ENCODE results near the gene IDH3G. TPM values are rescaled to one million over a fixed set of nuclear protein-coding genes. Genes with fewer than 3 reads are reported as not detected.
"Not testable (repeated sequence)": the region's sequence is repeated elsewhere in the genome, so short reads cannot be mapped to it uniquely, and the experiment has no call there.

IDH3G gene
- total RNA-seq, 1 experiment from 2014 or later = 71.2 TPM

DNA sequence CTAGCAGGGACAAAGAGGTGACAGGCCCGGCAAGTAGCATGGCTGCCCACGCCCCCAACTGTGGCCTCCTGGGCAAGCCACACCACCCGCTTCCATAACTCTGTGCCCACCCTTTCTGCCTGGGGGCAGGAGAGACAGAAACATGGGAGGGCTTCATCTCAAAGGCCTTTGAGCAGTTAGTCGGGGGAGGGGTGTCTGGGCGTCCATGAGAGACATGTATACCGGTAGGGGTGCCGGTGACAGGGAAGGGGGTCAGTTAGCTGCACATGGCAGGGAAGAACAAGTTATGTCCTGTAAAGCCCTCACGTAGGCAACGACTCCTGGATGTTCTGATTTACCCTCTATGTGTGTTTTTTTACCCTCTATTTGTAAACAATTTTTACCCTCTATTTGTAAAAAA is 26.9 kb upstream of the IDH3G start:
- Mint-ChIP-seq H3K27me3 (ENCODE audit: unreplicated experiment) (peaks cover 76% of the 10 kb centered on the region), H3K27ac (ENCODE audit: unreplicated experiment) (no peak overlapping the region)

DNA sequence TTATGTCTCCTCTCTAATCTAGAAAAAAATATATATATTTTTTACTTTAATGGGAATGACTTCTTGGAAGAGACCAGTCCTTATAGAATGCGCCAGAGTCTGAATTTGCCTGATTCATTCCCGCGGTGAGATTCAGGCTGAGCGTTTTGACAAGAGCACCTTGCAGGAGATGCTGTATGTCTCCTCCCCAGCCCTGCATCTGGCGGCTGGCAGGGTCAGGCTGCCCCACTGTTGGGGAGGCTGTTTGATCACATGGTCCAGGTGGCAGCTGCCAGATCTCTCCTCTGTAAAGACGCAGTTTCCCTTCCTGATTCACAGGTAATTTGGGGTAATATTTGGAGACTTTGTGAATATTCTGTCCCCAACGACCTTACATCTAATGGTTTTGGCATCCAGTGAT is 26.4 kb upstream of the IDH3G start:
- Mint-ChIP-seq H3K27me3 (ENCODE audit: unreplicated experiment) (peaks cover 71% of the 10 kb centered on the region), H3K4me1 (ENCODE audit: low read depth, unreplicated experiment) (no peaks in the 10 kb centered on the region), H3K9me3 (ENCODE audit: low read depth, unreplicated experiment) (no peaks in the 10 kb centered on the region), H3K4me3 (ENCODE audit: low read depth, unreplicated experiment) (no peak overlapping the region), H3K36me3 (ENCODE audit: insufficient read depth, unreplicated experiment) (peaks cover 3% of the 10 kb centered on the region), H3K27ac (ENCODE audit: unreplicated experiment) (no peak overlapping the region)
- BruUV-seq (replicated peaks) = no TSS peak
- no peak for DNase-seq
- CTCF ChIA-PET = no interaction called here
- intact Hi-C loops (cut with micrococcal nuclease; ENCODE audit: unreplicated experiment) = no loop called here
- TF ChIP-seq, protein P1, sequence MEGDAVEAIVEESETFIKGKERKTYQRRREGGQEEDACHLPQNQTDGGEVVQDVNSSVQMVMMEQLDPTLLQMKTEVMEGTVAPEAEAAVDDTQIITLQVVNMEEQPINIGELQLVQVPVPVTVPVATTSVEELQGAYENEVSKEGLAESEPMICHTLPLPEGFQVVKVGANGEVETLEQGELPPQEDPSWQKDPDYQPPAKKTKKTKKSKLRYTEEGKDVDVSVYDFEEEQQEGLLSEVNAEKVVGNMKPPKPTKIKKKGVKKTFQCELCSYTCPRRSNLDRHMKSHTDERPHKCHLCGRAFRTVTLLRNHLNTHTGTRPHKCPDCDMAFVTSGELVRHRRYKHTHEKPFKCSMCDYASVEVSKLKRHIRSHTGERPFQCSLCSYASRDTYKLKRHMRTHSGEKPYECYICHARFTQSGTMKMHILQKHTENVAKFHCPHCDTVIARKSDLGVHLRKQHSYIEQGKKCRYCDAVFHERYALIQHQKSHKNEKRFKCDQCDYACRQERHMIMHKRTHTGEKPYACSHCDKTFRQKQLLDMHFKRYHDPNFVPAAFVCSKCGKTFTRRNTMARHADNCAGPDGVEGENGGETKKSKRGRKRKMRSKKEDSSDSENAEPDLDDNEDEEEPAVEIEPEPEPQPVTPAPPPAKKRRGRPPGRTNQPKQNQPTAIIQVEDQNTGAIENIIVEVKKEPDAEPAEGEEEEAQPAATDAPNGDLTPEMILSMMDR (IDR thresholded peaks at IDR 0.05; ENCODE audit: unreplicated experiment) = no peak

More for the DNA sequence above, 26.9 kb upstream of the IDH3G start:
- TF ChIP-seq, protein P1 (IDR thresholded peaks at IDR 0.05; ENCODE audit: unreplicated experiment) = no peak
- CTCF ChIA-PET = no interaction called here
- intact Hi-C loops (cut with micrococcal nuclease; ENCODE audit: unreplicated experiment) = no loop called here
- no TSS peak for BruUV-seq (replicated peaks)
- no peak for DNase-seq
- H3K4me3 Mint-ChIP-seq (ENCODE audit: low read depth, unreplicated experiment) = no peak overlapping the region
- no peaks in the 10 kb centered on the region for H3K9me3 Mint-ChIP-seq (ENCODE audit: low read depth, unreplicated experiment)
- H3K4me1 Mint-ChIP-seq (ENCODE audit: low read depth, unreplicated experiment) = no peaks in the 10 kb centered on the region
- peaks cover 3% of the 10 kb centered on the region for H3K36me3 Mint-ChIP-seq (ENCODE audit: insufficient read depth, unreplicated experiment)

DNA sequence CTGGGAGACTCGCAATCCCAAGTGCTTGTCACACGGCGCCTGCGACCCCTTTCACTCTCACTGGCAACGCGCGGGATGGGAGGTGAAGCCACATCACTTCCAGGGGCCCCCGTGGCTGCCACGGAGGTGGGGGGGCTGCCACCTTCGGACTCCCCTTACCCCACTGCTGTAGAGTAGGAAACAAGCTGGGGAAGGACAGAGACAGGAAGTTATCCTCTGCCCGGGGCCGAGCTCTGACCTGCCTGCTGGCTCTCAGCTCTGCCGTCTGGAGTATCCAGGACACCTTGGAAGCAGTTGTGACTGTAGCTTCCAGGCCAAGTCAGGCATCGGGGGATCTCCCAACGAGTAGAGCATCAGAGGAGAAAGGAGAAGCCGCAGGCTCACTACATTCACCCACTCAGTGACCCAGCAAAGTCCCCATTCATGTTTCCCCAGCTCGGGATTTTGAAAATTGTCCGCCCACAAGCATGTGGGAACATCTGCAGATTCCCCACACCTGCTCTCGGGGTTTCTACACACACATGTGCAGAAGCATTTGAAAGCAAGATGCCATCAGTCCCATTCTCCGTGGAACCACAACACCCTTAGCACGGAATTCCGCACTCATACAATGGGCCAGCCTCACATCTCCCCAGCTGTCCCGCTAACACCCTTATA is 25.3 kb upstream of the IDH3G start:
- Mint-ChIP-seq H3K27me3 (ENCODE audit: unreplicated experiment) (peaks cover 71% of the 10 kb centered on the region), H3K9me3 (ENCODE audit: low read depth, unreplicated experiment) (no peaks in the 10 kb centered on the region), H3K36me3 (ENCODE audit: insufficient read depth, unreplicated experiment) (peaks cover 3% of the 10 kb centered on the region), H3K4me1 (ENCODE audit: low read depth, unreplicated experiment) (no peaks in the 10 kb centered on the region), H3K27ac (ENCODE audit: unreplicated experiment) (no peak overlapping the region), H3K4me3 (ENCODE audit: low read depth, unreplicated experiment) (peak overlapping the region; percentile 41)
- intact Hi-C loops (cut with micrococcal nuclease; ENCODE audit: unreplicated experiment) = no loop called here
- BruUV-seq (replicated peaks) = no TSS peak
- DNase-seq = no peak
- CTCF ChIA-PET = no interaction called here
- TF ChIP-seq, protein P1 (IDR thresholded peaks at IDR 0.05; ENCODE audit: unreplicated experiment) = no peak

DNA sequence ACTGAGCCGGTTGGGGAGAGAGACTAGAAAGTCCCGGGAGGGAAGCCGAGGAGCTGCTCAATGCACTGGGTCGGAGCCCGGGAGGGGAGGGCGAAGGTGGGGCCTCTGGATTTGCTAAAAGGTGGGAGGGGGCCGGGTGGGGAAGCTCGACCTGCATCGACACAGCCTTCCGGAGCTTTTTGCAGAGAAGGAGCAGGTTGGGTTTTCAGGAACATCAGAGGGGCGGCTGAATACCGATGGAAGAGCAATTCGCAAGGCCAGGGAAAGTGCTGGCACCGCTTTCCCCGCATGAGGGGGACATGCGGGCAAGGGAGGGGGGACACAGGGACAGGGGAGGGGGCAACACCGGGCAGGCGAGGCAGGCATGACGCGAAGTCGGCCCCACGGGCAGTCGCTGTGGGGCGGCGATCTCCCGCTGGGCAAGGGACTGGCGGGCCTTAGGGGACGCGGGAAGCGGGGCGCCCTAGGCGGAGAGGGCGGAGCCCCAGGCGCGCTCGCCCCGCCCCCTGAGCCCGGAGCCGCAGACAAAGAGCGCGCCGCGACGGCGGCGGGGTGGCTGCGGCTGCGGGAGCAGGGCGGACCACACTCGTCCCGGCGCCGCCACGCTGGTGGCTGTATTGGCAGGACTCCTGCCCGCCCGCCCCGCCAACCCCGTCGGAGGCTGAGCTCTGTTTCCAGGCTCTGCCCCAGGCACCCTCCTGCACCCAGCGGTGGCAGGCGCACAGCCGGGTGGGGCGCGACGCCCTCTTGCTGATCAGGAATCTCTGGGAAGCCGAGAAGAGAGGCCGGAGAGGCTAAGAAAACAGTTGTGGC is 24.6 kb upstream of the IDH3G start:
- intact Hi-C loops (cut with micrococcal nuclease; ENCODE audit: unreplicated experiment) = no loop called here
- no peak overlapping the region for H3K27ac Mint-ChIP-seq (ENCODE audit: unreplicated experiment)
- no peaks in the 10 kb centered on the region for H3K9me3 Mint-ChIP-seq (ENCODE audit: low read depth, unreplicated experiment)
- CTCF ChIA-PET = no interaction called here
- peak overlapping the region; percentile 41 for H3K4me3 Mint-ChIP-seq (ENCODE audit: low read depth, unreplicated experiment)
- H3K36me3 Mint-ChIP-seq (ENCODE audit: insufficient read depth, unreplicated experiment) = peaks cover 3% of the 10 kb centered on the region
- peak; percentile 52 for DNase-seq
- peaks cover 68% of the 10 kb centered on the region for H3K27me3 Mint-ChIP-seq (ENCODE audit: unreplicated experiment)
- H3K4me1 Mint-ChIP-seq (ENCODE audit: low read depth, unreplicated experiment) = no peaks in the 10 kb centered on the region
- no TSS peak for BruUV-seq (replicated peaks)
- TF ChIP-seq, protein P1 (IDR thresholded peaks at IDR 0.05; ENCODE audit: unreplicated experiment) = no peak

DNA sequence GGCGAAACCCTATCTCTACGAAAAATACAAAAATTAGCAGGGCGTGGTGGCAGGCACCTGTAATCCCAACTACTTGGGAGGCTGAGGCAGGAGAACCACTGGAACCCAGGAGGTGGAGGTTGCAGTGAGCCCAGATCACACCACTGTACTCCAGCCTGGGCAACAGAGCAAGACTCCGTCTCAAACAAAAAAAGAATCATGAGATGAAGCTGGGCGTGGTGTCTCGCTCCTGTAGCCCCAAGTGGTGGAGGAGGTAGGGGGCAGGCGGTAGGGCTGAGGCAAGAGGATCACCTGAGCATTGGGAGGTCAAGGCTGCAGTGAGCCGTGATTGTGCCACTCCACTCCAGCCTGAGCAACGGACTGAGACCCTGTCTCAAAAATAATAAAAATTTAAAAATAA is 23.9 kb upstream of the IDH3G start:
- CTCF ChIA-PET; intact Hi-C loops (cut with micrococcal nuclease; ENCODE audit: unreplicated experiment); BruUV-seq (replicated peaks); H3K27ac Mint-ChIP-seq (ENCODE audit: unreplicated experiment); H3K9me3 Mint-ChIP-seq (ENCODE audit: low read depth, unreplicated experiment); H3K36me3 Mint-ChIP-seq (ENCODE audit: insufficient read depth, unreplicated experiment); H3K4me1 Mint-ChIP-seq (ENCODE audit: low read depth, unreplicated experiment); DNase-seq: not testable (repeated sequence)
- H3K27me3 Mint-ChIP-seq (ENCODE audit: unreplicated experiment) = peaks cover 67% of the 10 kb centered on the region
- peak overlapping the region; percentile 41 for H3K4me3 Mint-ChIP-seq (ENCODE audit: low read depth, unreplicated experiment)
